NCI-H2196 treated with DMSO at 0.1 percent for 48 hours (cell line): Measurements from ENCODE around the gene EME2.

Experiments
- DNase-seq: peaks from one replicate; lab custom pipeline; 2025; ENCODE audit not compliant: unreplicated experiment; lab: John Stamatoyannopoulos, UW

The EME2 gene

DNA sequence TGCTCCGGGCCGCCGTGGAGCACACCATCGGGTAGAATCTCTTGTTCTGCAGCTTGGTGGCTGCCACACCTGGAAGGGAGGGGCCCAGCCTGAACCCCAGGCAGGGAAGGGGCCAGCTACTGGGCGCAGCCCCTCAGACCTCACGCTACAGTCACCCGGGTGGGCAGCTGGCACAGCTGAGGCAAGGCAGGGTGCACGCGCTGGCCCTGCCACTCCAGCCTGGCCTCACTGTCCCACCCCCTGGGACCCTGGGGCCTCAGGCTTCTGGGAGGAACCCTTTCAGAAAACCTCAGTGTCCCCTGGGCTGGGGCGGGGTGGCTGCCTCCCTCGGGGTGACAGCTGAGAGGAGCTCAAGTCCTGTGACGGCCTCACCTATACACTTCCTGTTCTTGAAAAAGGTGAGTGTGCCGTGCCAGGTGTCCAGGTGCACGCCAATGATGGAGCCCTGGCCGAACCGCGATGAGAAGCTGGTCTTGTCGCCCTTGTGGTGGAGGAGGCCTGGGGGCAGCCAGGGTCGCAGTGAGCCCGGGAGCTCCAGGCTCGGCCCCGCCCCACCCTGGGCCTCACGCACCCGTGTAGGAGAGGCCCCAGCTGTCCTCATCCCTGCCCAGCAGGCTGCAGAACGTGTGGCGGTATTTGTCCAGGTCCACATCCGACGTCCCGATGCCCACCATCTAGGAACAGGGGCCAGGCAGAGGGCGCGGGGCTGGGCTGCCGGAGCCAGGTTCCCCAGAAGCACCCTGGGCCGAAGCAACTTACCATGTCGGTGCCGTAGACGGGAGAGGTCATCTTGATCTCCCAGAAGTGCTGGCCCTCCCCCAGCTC is 5.0 kb downstream of the EME2 start:
- no peak for DNase-seq

- DNase-seq: no peak
Observed at GRCh38 chr16:1778200-1779179, 5.9 kb downstream of the EME2 start.

GRCh38 chr16:1779234-1779701 is 6.7 kb downstream of the EME2 start:
- DNase-seq: no peak

GRCh38 chr16:1779741-1780676 is 7.4 kb downstream of the EME2 start:
- DNase-seq: no peak

- no peak for DNase-seq
Observed at GRCh38 chr16:1780677-1781072, 8.1 kb downstream of the EME2 start.

DNA sequence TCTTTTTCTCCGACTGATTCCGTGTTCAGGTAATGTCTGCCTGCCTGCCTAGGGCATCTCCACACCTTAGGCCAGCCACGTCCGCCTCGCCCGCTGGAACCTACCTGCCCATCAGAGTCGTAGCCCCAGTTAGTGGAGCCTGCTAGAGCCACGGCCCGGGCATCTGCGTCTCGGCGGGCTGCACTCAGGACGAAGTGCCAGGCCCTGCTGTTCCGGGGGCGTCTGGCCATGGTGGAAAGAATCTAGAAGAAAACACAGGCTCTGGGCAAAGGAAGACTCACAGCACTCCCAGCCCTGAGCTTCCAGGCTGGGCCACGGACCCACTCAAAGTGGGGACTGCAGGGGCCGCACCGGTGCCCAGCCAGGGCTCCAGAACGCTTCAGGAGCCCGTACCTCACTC is 8.6 kb downstream of the EME2 start:
- DNase-seq: no peak

DNA sequence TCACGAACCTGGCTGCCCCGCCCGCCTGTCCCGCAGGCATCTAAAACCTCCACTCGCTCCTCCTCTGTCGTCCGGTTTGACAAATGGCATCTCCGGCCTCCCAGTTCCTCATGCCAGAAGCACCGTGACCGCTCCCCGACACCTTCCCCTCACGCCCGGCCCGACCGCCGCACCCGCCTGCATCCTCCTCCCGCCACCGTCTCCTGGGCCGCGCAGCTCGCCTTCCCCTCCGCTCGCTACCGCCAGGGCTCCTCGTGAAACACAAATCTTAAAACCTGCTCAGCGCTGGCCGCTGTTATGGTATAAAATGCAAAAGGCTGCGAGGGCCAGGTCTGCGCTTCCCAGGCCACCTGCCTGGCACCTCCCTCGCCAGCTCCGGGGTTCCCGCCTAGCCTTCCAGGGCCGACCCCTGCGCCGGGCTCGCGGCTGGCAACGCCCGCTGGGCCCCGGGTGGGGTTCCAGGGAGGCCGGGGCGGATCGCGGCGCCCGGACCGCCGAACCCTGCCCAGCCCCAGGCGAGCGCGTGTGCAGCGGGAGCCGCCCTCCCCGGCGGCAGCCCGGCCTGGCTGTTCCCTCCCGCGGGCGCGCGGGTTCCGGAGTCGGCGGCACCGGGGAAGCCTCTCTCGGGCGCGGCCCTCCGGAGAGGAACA is 9.3 kb downstream of the EME2 start:
- no peak for DNase-seq

DNA sequence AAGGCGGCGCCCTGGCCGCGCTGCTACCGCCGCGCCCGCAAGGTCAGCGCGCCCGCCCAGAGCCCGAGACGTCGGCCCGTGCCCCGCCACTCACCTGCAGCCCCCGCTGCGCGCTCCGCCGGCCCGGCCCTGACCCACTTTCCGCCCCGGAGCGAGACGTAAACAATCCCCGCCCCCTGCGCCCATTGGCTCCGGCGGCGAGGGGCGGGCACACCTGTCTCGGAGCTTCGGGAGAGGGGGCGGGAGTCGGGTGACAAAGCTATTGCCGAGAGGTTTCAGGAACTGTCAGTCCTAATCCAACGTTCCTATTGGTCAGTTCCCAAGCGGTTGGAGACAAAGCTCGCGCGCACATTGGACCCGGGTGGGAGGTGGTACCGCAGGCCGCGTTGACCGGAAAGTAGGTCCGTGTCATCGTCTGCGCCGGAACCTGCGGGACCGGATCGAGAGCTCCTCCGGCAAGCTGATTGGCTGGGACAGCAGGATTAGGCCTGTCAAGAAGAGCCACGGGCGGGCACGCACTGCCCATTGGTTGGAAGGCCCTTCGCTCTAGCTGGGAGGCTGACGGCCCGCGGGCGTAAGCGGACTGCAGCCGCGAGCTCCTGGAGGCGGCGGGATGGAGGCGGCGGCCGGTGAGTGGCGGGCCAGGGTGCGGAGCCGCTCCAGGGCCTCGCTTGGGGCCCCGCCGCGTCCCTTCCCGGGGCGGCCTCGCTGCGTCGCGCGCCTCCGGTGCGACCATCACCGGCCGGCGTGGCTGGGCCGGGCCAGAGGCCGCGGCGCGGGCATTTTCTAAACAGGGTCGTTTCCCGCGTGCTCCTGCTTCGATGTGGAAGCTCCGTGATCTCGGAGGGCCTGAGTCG is 10.0 kb downstream of the EME2 start, which contains the start of the genes NUBP2 and SPSB3:
Gene NUBP2, plus strand, starts transcription at position 553 of the 857 bp plus-strand sequence. Its CDS starts 61 bp downstream, at position 614.
Gene SPSB3, minus strand, starts transcription at position 164 of the 857 bp plus-strand sequence. CDS start 1,088 bp downstream, outside the sequence.
- peak; percentile 99 for DNase-seq

GRCh38 chr16:1784977-1785845 is 12.6 kb downstream of the EME2 start:
- DNase-seq: no peak

DNA sequence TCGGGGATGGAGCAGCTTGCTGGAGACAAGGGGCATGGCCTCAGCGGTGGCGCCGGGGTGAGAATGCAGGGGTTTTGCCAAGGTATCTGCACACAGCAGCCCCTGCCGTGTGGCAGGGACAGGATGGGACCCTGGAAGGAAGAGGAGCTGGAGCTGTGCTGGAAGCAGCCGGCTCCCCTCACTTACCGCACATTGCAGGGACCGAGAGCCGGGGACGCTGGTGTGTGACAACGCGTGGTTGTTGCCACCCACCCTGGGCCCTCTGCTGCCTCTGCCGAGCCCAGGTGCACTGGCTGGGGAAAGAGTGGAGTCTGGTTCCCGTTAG is 13.2 kb downstream of the EME2 start:
- DNase-seq: no peak

GRCh38 chr16:1786242-1787055 is 13.8 kb downstream of the EME2 start:
- no peak for DNase-seq

GRCh38 chr16:1787056-1787321 is 14.4 kb downstream of the EME2 start:
- DNase-seq: no peak

- no peak for DNase-seq
Observed at GRCh38 chr16:1787322-1788094, 14.9 kb downstream of the EME2 start.

- DNase-seq: no peak
Observed at GRCh38 chr16:1788095-1788707, 15.6 kb downstream of the EME2 start.

- DNase-seq: no peak
Observed at GRCh38 chr16:1788708-1789100, 16.1 kb downstream of the EME2 start.

- DNase-seq: no peak
Observed at GRCh38 chr16:1789643-1790045, 17.0 kb downstream of the EME2 start.

- no peak for DNase-seq
Observed at GRCh38 chr16:1790261-1790610, 17.6 kb downstream of the EME2 start.
